Stimulated activated CD8-positive, alpha-beta memory T cell treated with anti-CD3 and anti-CD28 coated beads, Interleukin-15, amount 100 ng/mL, for 24 hours (primary cell): ENCODE results near the gene ME2.
"Not testable (repeated sequence)": the region's sequence is repeated elsewhere in the genome, so short reads cannot be mapped to it uniquely, and the experiment has no call there.

Source experiments
- DNase-seq: peaks from one replicate; pipeline ENCODE4 v3.0.0-alpha.2; 2020; ENCODE audit warnings: low read depth

Gene ME2

DNA sequence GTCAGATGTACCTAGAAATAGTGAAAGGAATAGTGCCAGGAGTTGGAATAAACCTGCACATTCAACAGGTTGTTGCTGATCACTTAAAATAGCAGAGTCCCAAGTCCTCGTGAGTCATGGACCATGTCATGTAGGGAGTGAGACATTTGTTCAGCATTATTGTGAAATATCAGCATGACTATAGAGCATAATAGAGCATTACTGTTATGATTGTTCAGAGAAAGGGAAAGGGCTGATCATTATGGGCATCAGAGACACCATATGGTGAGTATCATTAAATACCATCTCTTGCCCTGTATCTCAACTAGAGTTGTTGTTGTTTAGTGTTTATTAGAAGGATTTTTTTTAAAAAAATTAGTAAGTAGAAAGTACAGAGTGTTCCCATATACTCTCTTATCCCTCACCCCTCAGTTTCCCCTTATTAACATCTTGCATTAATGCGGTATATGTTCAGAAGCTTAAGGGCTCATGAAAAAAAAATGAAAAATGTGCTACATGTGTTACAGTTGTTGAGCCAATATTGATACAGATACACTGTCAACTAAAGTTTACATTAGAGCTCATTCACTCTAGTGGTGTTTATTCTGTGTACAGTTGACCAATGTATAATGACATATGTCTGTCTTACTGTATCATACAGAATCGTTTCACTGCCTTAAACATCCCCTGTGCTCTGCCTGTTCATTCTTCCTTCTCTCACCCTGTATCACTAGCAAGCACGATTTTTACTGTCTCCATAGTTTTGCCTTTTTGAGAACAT lies 94.6 kb downstream of the ME2 start:
- no peak for DNase-seq

DNA sequence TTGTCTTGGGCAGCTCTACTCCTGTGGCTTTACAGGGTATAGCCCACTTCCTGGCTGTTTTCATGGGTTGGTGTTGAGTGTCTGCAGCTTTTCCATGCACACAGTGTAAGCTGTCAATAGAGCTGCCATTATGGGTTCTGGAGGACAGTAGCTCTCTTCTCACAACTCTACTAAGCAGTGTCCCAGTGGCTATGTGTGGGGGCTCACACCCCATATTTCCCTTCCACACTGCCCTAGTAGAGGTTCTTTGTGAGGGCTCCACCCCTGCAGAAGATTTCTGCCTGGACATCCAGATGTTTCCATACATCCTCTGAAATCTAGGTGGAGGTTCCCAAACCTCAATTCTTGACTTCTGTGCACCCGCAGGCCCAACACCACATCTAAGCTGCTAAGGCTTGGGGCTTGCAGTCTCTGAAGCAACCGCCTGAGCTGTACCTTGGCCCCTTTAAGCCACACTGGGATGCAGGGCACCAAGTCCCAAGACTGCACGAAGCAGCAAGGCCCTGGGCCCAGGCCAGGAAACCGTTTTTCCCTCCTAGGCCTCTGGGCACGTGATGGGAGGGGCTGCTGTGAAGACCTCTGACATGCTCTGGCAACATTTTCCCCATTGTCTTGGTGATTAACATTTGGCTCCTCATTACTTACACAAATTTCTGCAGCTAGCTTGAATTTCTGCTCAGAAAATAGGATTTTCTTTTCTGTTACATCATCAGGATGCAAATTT lies 98.3 kb downstream of the ME2 start:
- DNase-seq: no peak

DNA sequence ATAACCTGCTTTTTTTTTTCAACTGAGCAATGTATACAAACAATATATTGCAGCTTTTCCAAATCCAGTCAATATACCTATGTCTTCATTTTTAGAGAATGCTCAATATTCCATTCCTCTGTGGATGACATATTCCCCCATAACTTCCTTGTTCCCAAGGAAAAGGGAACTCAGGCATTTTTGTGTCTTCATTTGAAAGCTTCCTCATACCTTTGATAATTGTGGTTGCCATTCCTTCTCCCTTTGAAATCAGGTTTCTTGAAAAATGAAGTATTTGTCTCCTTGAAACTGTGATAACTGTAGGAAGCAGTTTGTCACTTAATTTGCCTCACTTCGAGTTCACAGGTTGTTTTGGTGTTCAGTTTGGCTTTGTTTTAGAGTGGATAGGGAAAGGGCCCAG lies 102.5 kb downstream of the ME2 start:
- DNase-seq: no peak

GRCh38 chr18:50982086-50982801 lies 103.3 kb downstream of the ME2 start:
- no peak for DNase-seq

- no peak for DNase-seq
Observed at GRCh38 chr18:50982802-50983179, 103.9 kb downstream of the ME2 start.

- no peak for DNase-seq
Observed at GRCh38 chr18:50986360-50987087, 107.6 kb downstream of the ME2 start.

GRCh38 chr18:50987261-50987660 lies 108.3 kb downstream of the ME2 start:
- DNase-seq: no peak

DNA sequence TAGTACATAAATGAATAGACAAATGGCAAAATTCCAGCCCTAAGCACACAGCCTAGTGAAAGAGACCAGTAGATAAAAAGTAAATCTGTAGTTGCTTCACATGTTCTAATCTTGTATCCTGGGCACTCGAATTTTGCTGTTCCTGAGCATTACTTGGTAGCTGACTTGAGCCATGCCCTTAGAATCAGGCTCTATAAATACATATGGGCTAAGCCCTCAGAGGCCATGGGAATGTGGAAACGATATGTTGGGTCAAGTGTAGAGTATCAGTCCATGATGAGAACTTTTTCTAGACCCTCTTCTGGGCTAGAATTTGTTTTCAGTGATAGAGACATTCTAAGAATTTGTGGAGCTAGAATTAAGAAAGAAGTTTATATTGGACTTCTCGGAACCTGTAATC lies 110.8 kb downstream of the ME2 start:
- no peak for DNase-seq

GRCh38 chr18:50992351-50992762 lies 113.4 kb downstream of the ME2 start:
- DNase-seq: no peak

DNA sequence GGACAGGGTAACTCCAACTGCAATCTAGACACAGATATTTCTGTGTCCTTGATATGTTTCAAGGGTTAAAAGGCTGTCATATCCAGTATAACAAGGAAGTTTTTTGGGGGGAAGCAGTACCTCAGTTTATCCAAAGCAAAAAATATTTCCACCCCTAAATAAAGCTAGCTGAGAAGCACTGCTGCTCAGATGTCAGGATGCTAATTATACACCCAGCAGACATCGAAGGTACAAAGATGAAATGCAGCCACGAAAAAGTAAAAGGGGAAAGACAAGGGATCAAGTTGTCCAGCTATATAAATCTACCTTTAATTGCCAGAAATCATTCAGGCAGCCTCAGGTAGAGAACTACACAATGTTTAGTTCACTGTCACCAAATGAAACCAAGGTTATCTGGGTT lies 115.1 kb downstream of the ME2 start:
- no peak for DNase-seq

- DNase-seq: not testable (repeated sequence)
Observed at GRCh38 chr18:51003174-51003573, 124.3 kb downstream of the ME2 start.
